GM18873 (cell line): Measurements from ENCODE around the gene SCYL3.
"Not testable (repeated sequence)": the region's sequence is repeated elsewhere in the genome, so short reads cannot be mapped to it uniquely, and the experiment has no call there.

ENCODE experiments used
- ATAC-seq: cut with Tn5 transposase; IDR thresholded peaks from one replicate; pipeline ENCODE4 v1.9.1; 2021; ENCODE audit warnings: mild to moderate bottlenecking, moderate library complexity, moderate number of reproducible peaks; ENCODE audit not compliant: unreplicated experiment, low FRiP score

SCYL3 gene

GRCh38 chr1:169829671-169830070 lies 64.0 kb downstream of the SCYL3 start:
- ATAC-seq: no peak

DNA sequence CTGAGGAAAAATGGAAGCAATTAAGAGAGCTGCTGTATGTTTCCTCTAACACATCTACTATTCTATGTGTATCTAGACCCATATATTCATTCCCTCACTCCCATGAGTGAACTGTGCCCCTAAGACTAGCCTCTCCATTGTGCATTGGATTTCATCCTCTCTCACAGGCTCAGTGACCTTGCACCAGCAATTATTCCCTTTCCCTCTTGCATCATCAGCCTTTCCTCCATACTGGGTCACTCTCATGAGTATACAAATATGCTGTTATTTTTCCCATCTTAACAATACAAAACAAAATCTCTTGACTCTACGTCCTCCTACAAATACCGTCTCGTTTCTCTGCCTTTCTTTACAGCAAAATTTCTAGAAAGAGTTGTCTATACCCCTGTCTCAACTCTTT lies 69.5 kb downstream of the SCYL3 start:
- ATAC-seq: no peak

- no peak for ATAC-seq
Measured at GRCh38 chr1:169821500-169821899, 72.2 kb downstream of the SCYL3 start.

DNA sequence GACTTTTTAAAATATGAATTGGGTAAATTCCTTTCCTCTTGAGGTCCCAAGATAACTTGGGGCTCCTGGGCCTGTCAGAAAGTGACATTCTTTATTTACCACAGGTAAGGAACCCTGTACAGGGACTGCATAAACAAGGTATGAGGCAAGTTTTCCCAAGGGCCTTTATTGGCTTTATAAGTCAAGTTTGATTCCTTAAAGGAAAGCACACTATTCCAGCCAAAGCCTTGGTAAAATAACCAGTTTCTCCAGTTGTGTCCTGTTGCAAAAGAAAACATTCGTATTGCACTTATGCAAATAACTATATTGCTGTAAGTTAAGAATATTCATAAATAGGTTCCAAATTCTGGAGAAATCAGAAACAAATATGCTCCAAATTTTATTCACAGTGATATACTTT lies 77.1 kb downstream of the SCYL3 start:
- no peak for ATAC-seq

- no peak for ATAC-seq
Measured at GRCh38 chr1:169814265-169814664, 79.4 kb downstream of the SCYL3 start.

- ATAC-seq: no peak
Measured at GRCh38 chr1:169812131-169812530, 81.6 kb downstream of the SCYL3 start.

- ATAC-seq: not testable (repeated sequence)
Measured at GRCh38 chr1:169811418-169812035, 82.2 kb downstream of the SCYL3 start.

GRCh38 chr1:169809370-169810095 lies 84.2 kb downstream of the SCYL3 start:
- ATAC-seq: no peak

DNA sequence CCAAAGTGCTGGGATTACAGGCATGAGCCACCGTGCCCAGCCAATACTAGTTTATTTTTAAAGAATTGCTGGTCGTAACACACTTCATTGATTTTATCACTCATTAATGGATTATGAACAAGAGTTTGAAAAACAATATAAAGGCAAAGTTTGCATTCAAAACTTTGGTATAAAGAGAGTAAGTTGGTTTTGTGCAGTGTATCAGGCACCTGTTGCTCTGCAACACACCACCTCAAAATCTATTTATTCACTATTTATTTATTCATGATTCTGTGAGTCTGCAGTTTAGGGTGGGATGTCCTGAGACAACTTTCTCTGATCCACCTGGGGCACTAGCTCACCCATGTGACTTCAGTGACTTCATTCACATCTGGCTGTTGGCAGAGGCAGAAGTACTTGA lies 88.8 kb downstream of the SCYL3 start:
- ATAC-seq: no peak

- ATAC-seq: no peak
Measured at GRCh38 chr1:169802888-169803287, 90.8 kb downstream of the SCYL3 start.
